Measurements from ENCODE around the gene HSD11B2.

The HSD11B2 gene

GRCh38 chr16:67435758-67436164 is 4.8 kb downstream of the HSD11B2 start:
- DNase-seq: no peak

GRCh38 chr16:67436640-67437193 is 5.8 kb downstream of the HSD11B2 start:
- no peak for DNase-seq

- DNase-seq: no peak
These were observed 6.6 kb downstream of the HSD11B2 start for GRCh38 chr16:67437513-67437912.

- no peak for DNase-seq
These were observed 7.3 kb downstream of the HSD11B2 start for GRCh38 chr16:67438098-67438791.

GRCh38 chr16:67438824-67439393 is 8.0 kb downstream of the HSD11B2 start:
- no peak for DNase-seq

- no peak for DNase-seq
These were observed 10.4 kb downstream of the HSD11B2 start for GRCh38 chr16:67441271-67441753.

GRCh38 chr16:67441907-67442306 is 11.0 kb downstream of the HSD11B2 start:
- DNase-seq: no peak

GRCh38 chr16:67442581-67443255 is 11.8 kb downstream of the HSD11B2 start:
- no peak for DNase-seq

GRCh38 chr16:67443265-67443664 is 12.3 kb downstream of the HSD11B2 start:
- no peak for DNase-seq

GRCh38 chr16:67444259-67445125 is 13.6 kb downstream of the HSD11B2 start:
- no peak for DNase-seq

GRCh38 chr16:67445126-67445426 is 14.2 kb downstream of the HSD11B2 start:
- no peak for DNase-seq

- no peak for DNase-seq
These were observed 14.6 kb downstream of the HSD11B2 start for GRCh38 chr16:67445441-67445912.

- DNase-seq: no peak
These were observed 15.3 kb downstream of the HSD11B2 start for GRCh38 chr16:67445913-67446907.

GRCh38 chr16:67446968-67447507 is 16.1 kb downstream of the HSD11B2 start:
- no peak for DNase-seq

- DNase-seq: peak; percentile 56
These were observed 16.7 kb downstream of the HSD11B2 start for GRCh38 chr16:67447508-67448076.

- DNase-seq: no peak
These were observed 17.7 kb downstream of the HSD11B2 start for GRCh38 chr16:67448580-67448979.

- no peak for DNase-seq
These were observed 18.4 kb downstream of the HSD11B2 start for GRCh38 chr16:67449336-67449735.

- DNase-seq: no peak
These were observed 18.8 kb downstream of the HSD11B2 start for GRCh38 chr16:67449739-67450138.

GRCh38 chr16:67451061-67451703 is 20.3 kb downstream of the HSD11B2 start:
- no peak for DNase-seq

- no peak for DNase-seq
These were observed 20.9 kb downstream of the HSD11B2 start for GRCh38 chr16:67451704-67452435.
